Kidney (tissue), 14 donors: ENCODE results near the gene FMNL3. TPM values are rescaled to one million over a fixed set of nuclear protein-coding genes. Genes with fewer than 3 reads are reported as not detected.
A peak's percentile ranks its signal among the peaks of the same experiment; 100 is the strongest.

ENCODE experiments used
- DNase-seq, 5 donors: peaks; one replicate each; pipeline ENCODE4 v3.0.0-alpha.2; 2013 to 2020
- FAIRE-seq: peaks from 2 replicates; lab custom pipeline; 2012; peaks lifted over from hg19 to GRCh38; lab: Jason Lieb, UNC
- H3K27ac ChIP-seq, 2 donors: one replicate each; pipeline ENCODE4 v1.7.0; 2013; ENCODE audit warnings: low read depth in 2 of 2, low read length in 2 of 2, inconsistent platforms in 1 of 2
- H3K27me3 ChIP-seq: one replicate; pipeline ENCODE4 v1.7.1; 2013; ENCODE audit warnings: low read length, inconsistent platforms; ENCODE audit not compliant: control insufficient read depth, insufficient read depth
- H3K36me3 ChIP-seq, 3 donors: one replicate each; pipeline versions ENCODE4 v1.7.0 to v1.7.1; 2013; ENCODE audit warnings: low read length in 3 of 3, control low read depth in 1 of 3, inconsistent platforms in 1 of 3; ENCODE audit not compliant: insufficient read depth in 3 of 3, control insufficient read depth in 2 of 3
- H3K4me1 ChIP-seq, 3 donors: one replicate each; pipeline versions ENCODE4 v1.7.0 to v1.7.1; 2013; ENCODE audit warnings: low read length in 3 of 3, inconsistent platforms in 1 of 3, low read depth in 1 of 3; ENCODE audit not compliant: control insufficient read depth in 2 of 3, insufficient read depth in 2 of 3
- H3K4me3 ChIP-seq, 3 donors: one replicate each; pipeline versions ENCODE4 v1.7.0 to v1.8.1; 2013; ENCODE audit warnings: low read length in 3 of 3, control low read depth in 1 of 3, inconsistent platforms in 1 of 3
- H3K9ac ChIP-seq, 3 donors: one replicate each; pipeline versions ENCODE4 v1.7.0 to v1.7.1; 2013; ENCODE audit warnings: low read length in 3 of 3, control low read depth in 1 of 3, inconsistent platforms in 1 of 3
- H3K9me3 ChIP-seq, 3 donors: one replicate each; pipeline versions ENCODE4 v1.7.0 to v1.7.1; 2013; ENCODE audit warnings: low read length in 3 of 3, control low read depth in 1 of 3, inconsistent platforms in 1 of 3; ENCODE audit not compliant: control insufficient read depth in 2 of 3, insufficient read depth in 1 of 3
- CTCF ChIP-seq: IDR thresholded peaks from 3 replicates; pipeline ENCODE4 v1.5.1; 2012; ENCODE audit warnings: mild to moderate bottlenecking, moderate library complexity, borderline replicate concordance; ENCODE audit not compliant: insufficient read depth; ENCODE audit errors: extremely low read depth
- intact Hi-C: fragments of 100-400 bp; cut with DNase I; formaldehyde crosslinking; loops from one replicate; pipeline ENCODE4 v1.11.1; 2022
- polyA plus RNA-seq: library from polyadenylated mRNA; stranded (reverse); fragments of 350-450 nt; fragmentation: Illumina TruSeq; extraction: RNeasy Lipid Tissue Mini Kit (QIAGEN cat#74804); gene quantifications from one replicate; pipeline ENCODE4 v1.2.3, GENCODE V29; 2014; ENCODE audit warnings: low read depth, low replicate concordance; ENCODE audit not compliant: insufficient read depth
- total RNA-seq: library from RNA; stranded (reverse); fragmentation: NEBNext Ultra II Directional; extraction: Animal tissue kit (Norgen Biotek cat#: 25700); gene quantifications from one replicate; pipeline ENCODE4 v1.2.1, GENCODE V29; 2021
- donor health status: control.
- donor health status: control.
- donor health status: control.
- donor health status: control.
- donor health status: control.
- donor health status: DM: yes; HTN: yes; CAD: no.
- donor health status: Normal renal cell carcinoma (clear cell type).

Gene FMNL3
- total and polyA plus RNA-seq, 2 donors from 2014 or later: 6.3 to 25.6 TPM

- H3K9ac ChIP-seq: no peak overlapping the region
- TF ChIP-seq CTCF: no peak
- no peak overlapping the region for H3K4me3 ChIP-seq
- DNase-seq (no peak), FAIRE-seq (no peak)
- no peaks in the 10 kb centered on the region for H3K36me3 ChIP-seq
- peak overlapping the region; percentile 33 to 60 for H3K27ac ChIP-seq
- intact Hi-C loops: no loop called here
- no peaks in the 10 kb centered on the region for H3K9me3 ChIP-seq
- peaks cover 22 to 43% (median 30%) of the 10 kb centered on the region in 3 donors for H3K4me1 ChIP-seq
- no peaks in the 10 kb centered on the region for H3K27me3 ChIP-seq
Observed at GRCh38 chr12:49675137-49675536, 32.1 kb downstream of the FMNL3 start.

GRCh38 chr12:49674318-49674981 lies 32.8 kb downstream of the FMNL3 start:
- FAIRE-seq (no peak), DNase-seq (no peak)
- intact Hi-C loops: no loop called here
- H3K4me1 ChIP-seq: peaks cover 22 to 43% (median 30%) of the 10 kb centered on the region in 3 donors
- H3K36me3 ChIP-seq: no peaks in the 10 kb centered on the region
- H3K27me3 ChIP-seq: no peaks in the 10 kb centered on the region
- H3K4me3 ChIP-seq: no peak overlapping the region
- no peaks in the 10 kb centered on the region for H3K9me3 ChIP-seq
- TF ChIP-seq CTCF: no peak
- peak overlapping the region; percentile 79 to 94 for H3K27ac ChIP-seq
- H3K9ac ChIP-seq: peak overlapping the region in 2 of 3 donors; percentile 48 to 76

- DNase-seq: peak; percentile 93 to 98 (median 96)
- peak overlapping the region; percentile 22 to 76 (median 48) for H3K9ac ChIP-seq
- FAIRE-seq: no peak
- H3K4me3 ChIP-seq: peak overlapping the region in 1 of 3 donors; percentile 28
- TF ChIP-seq CTCF: peak; percentile 23
- intact Hi-C loops: no loop called here
- peaks cover 22 to 43% (median 30%) of the 10 kb centered on the region in 3 donors for H3K4me1 ChIP-seq
- H3K27ac ChIP-seq: peak overlapping the region; percentile 79 to 94
- H3K36me3 ChIP-seq: no peaks in the 10 kb centered on the region
- no peaks in the 10 kb centered on the region for H3K9me3 ChIP-seq
- H3K27me3 ChIP-seq: no peaks in the 10 kb centered on the region
Observed at GRCh38 chr12:49673446-49674317, 33.5 kb downstream of the FMNL3 start.
